GM12878 (cell line): Measurements from ENCODE around the gene GPR137B. TPM values are rescaled to one million over a fixed set of nuclear protein-coding genes. Genes with fewer than 3 reads are reported as not detected.

Source experiments
- BRCA1 ChIP-seq: IDR thresholded peaks from 2 replicates; pipeline ENCODE4 v1.6.1; 2011; ENCODE audit warnings: low read depth, low read length, improper control_type of control experiment
- CEBPB ChIP-seq, 2 experiments: fragments of 150-350 bp in 1 of 2; IDR thresholded peaks; 2 replicates each; pipeline ENCODE4 v1.6.1; 2012 to 2014; ENCODE audit warnings: low read depth in 2 of 2, low read length in 2 of 2, borderline replicate concordance in 1 of 2, inconsistent platforms in 1 of 2
- DPF2 ChIP-seq: fragments of 450-650 bp; IDR thresholded peaks from 2 replicates; pipeline ENCODE4 v1.6.1; 2017; ENCODE audit warnings: mild to moderate bottlenecking
- E2F8 ChIP-seq: fragments of 450-650 bp; IDR thresholded peaks from 2 replicates; pipeline ENCODE4 v1.6.1; 2018; ENCODE audit warnings: mild to moderate bottlenecking, low read depth, moderate library complexity; ENCODE audit not compliant: partially characterized antibody
- EP300 ChIP-seq, 2 experiments: fragments of 150-350 bp in 1 of 2; IDR thresholded peaks; 2 replicates each; pipeline ENCODE4 v1.6.1; 2011 to 2012; ENCODE audit warnings: low read depth in 2 of 2, low read length in 2 of 2, borderline replicate concordance in 1 of 2, improper control_type of control experiment in 1 of 2, inconsistent platforms in 1 of 2; ENCODE audit not compliant: control insufficient read depth in 1 of 2
- ETV6 ChIP-seq, 2 experiments: fragments of 450-650 bp in 1 of 2; IDR thresholded peaks in 1 of 2; conservative IDR thresholded peaks in 1 of 2; 2 replicates each; pipeline ENCODE4 v1.6.1; 2014; ENCODE audit warnings: antibody characterized with exemption in 1 of 2, borderline replicate concordance in 1 of 2, low read depth in 1 of 2, mild to moderate bottlenecking in 1 of 2, moderate library complexity in 1 of 2
- EZH2 ChIP-seq: IDR thresholded peaks from 2 replicates; pipeline ENCODE4 v1.6.1; 2012; ENCODE audit warnings: low read depth, mild to moderate bottlenecking, control low read depth, inconsistent platforms, low read length, borderline replicate concordance; ENCODE audit not compliant: control insufficient read depth
- FOXK2 ChIP-seq: fragments of 450-650 bp; IDR thresholded peaks from 2 replicates; pipeline ENCODE4 v1.6.1; 2017; ENCODE audit warnings: mild to moderate bottlenecking, moderate library complexity
- FOXM1 ChIP-seq: IDR thresholded peaks from 2 replicates; pipeline ENCODE4 v1.6.1; 2012; ENCODE audit warnings: low read depth, mild to moderate bottlenecking, inconsistent platforms, low read length, moderate library complexity
- JUND ChIP-seq: IDR thresholded peaks from 2 replicates; pipeline ENCODE4 v1.6.1; 2012; ENCODE audit warnings: low read depth, mild to moderate bottlenecking, low read length, improper control_type of control experiment, moderate library complexity
- MXI1 ChIP-seq: fragments of 150-350 bp; IDR thresholded peaks from 2 replicates; pipeline ENCODE4 v1.6.1; 2011; ENCODE audit warnings: low read depth, mild to moderate bottlenecking, inconsistent platforms, low read length, improper control_type of control experiment
- MYC ChIP-seq: IDR thresholded peaks from 2 replicates; pipeline ENCODE4 v1.6.1; 2011; ENCODE audit warnings: mild to moderate bottlenecking, low read length, moderate library complexity, inconsistent platforms; ENCODE audit not compliant: insufficient read depth, insufficient replicate concordance, insufficient read length, severe bottlenecking
- PAX5 ChIP-seq: IDR thresholded peaks from 2 replicates; pipeline ENCODE4 v1.6.1; 2011; ENCODE audit warnings: low read depth, low read length, borderline replicate concordance
- PKNOX1 ChIP-seq: fragments of 450-650 bp; IDR thresholded peaks from 2 replicates; pipeline ENCODE4 v1.6.1; 2016; ENCODE audit warnings: mild to moderate bottlenecking
- POU2F2 ChIP-seq: IDR thresholded peaks from 3 replicates; pipeline ENCODE4 v1.6.1; 2011; ENCODE audit warnings: low read depth, mild to moderate bottlenecking, low read length, borderline replicate concordance
- RCOR1 ChIP-seq: conservative IDR thresholded peaks from 2 replicates; pipeline ENCODE4 v1.6.1; 2012; ENCODE audit warnings: low read depth, low read length, improper control_type of control experiment
- RELA ChIP-seq: fragments of 450-650 bp; IDR thresholded peaks from 2 replicates; pipeline ENCODE4 v1.8.0; 2014; ENCODE audit warnings: borderline replicate concordance; ENCODE audit not compliant: partially characterized antibody
- SMAD5 ChIP-seq: IDR thresholded peaks from 2 replicates; pipeline ENCODE4 v1.6.1; 2016; ENCODE audit warnings: antibody characterized with exemption, low read depth
- WRNIP1 ChIP-seq: IDR thresholded peaks from 2 replicates; pipeline ENCODE4 v1.6.1; 2011; ENCODE audit warnings: low read depth, low read length, improper control_type of control experiment, borderline replicate concordance
- polyA plus RNA-seq, 11 experiments: library from polyadenylated mRNA; depleted of rRNA in 4 of 11; unstranded in 6 of 11; stranded (reverse) in 5 of 11; fragments of >200 nt; fragmentation: Nextera tagmentation in 4 of 11; fragmentation: Illumina TruSeq in 1 of 11; extraction: Ambion mirVana in 4 of 11; extraction: Trizol in 1 of 11; gene quantifications; 1 replicate in 1 of 11; 2 replicates in 10 of 11; pipeline versions ENCODE4 v1.2.1 to v1.2.3, GENCODE V29; 2011 to 2016; ENCODE audit warnings: inconsistent platforms in 2 of 11, missing spikeins in 2 of 11, low read depth in 1 of 11
- total RNA-seq, 4 experiments: library from RNA; depleted of rRNA in 3 of 4; stranded (reverse); fragments of >200 nt in 3 of 4; fragmentation: Illumina TruSeq in 1 of 4; extraction: Trizol in 1 of 4; gene quantifications; 2 replicates each; pipeline versions ENCODE4 v1.2.1 to v1.2.3, GENCODE V29; 2013 to 2021
- TF ChIP-seq, protein P1 (sequence below): IDR thresholded peaks from 2 replicates; pipeline ENCODE4 v1.6.1; 2012; ENCODE audit warnings: low read length, inconsistent platforms
- TF ChIP-seq, protein P2 (sequence below): IDR thresholded peaks from 2 replicates; pipeline ENCODE4 v1.6.1; 2012; ENCODE audit warnings: low read depth, low read length, improper control_type of control experiment
- TF ChIP-seq, protein P3 (sequence below): fragments of 450-650 bp; IDR thresholded peaks from 2 replicates; pipeline ENCODE4 v1.6.1; 2014; ENCODE audit warnings: mild to moderate bottlenecking

GPR137B gene
- total and polyA plus RNA-seq, 10 of the 15 experiments (the other 5 are each of a cell fraction or from before 2014, with no cell fraction given) = 5.4 to 20.8 (median 12.5) TPM

- 0 out of 4 replicates have a peak, but pooled peaks of 1 of the 2 experiments have one; percentile 72 for TF ChIP-seq EP300 (IDR thresholded peaks at IDR 0.05; ENCODE audit: borderline replicate concordance in 1 of 2, control insufficient read depth in 1 of 2, low read depth in 2 of 2, low read length in 2 of 2)
- peak; percentile 92 for TF ChIP-seq DPF2
- TF ChIP-seq CEBPB (IDR thresholded peaks at IDR 0.05; ENCODE audit: borderline replicate concordance in 1 of 2, low read depth in 2 of 2, low read length in 2 of 2) = no peak
- TF ChIP-seq POU2F2 = no peak; the same call in 2 of the 3 replicates
- TF ChIP-seq RELA = no peak
- peak in 1 of 2 experiments; percentile 55; a peak in 2 of 4 replicates for TF ChIP-seq ETV6 (conservative IDR thresholded peaks at IDR 0.05 in 1 of 2, IDR thresholded peaks at IDR 0.05 in 1 of 2; ENCODE audit: borderline replicate concordance in 1 of 2, low read depth in 1 of 2)
- TF ChIP-seq RCOR1 = no peak
- no peak for TF ChIP-seq BRCA1
- TF ChIP-seq EZH2 = no peak
- TF ChIP-seq, protein P1, sequence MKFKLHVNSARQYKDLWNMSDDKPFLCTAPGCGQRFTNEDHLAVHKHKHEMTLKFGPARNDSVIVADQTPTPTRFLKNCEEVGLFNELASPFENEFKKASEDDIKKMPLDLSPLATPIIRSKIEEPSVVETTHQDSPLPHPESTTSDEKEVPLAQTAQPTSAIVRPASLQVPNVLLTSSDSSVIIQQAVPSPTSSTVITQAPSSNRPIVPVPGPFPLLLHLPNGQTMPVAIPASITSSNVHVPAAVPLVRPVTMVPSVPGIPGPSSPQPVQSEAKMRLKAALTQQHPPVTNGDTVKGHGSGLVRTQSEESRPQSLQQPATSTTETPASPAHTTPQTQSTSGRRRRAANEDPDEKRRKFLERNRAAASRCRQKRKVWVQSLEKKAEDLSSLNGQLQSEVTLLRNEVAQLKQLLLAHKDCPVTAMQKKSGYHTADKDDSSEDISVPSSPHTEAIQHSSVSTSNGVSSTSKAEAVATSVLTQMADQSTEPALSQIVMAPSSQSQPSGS = no peak
- no peak for TF ChIP-seq FOXM1
- no peak for TF ChIP-seq MXI1
- TF ChIP-seq, protein P2, sequence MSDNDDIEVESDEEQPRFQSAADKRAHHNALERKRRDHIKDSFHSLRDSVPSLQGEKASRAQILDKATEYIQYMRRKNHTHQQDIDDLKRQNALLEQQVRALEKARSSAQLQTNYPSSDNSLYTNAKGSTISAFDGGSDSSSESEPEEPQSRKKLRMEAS = no peak
- no peak for TF ChIP-seq SMAD5
- TF ChIP-seq FOXK2 = no peak
- TF ChIP-seq PKNOX1 = peak; percentile 38; the same call in 1 of the 2 replicates
- TF ChIP-seq JUND = no peak; the same call in 1 of the 2 replicates
- TF ChIP-seq, protein P3, sequence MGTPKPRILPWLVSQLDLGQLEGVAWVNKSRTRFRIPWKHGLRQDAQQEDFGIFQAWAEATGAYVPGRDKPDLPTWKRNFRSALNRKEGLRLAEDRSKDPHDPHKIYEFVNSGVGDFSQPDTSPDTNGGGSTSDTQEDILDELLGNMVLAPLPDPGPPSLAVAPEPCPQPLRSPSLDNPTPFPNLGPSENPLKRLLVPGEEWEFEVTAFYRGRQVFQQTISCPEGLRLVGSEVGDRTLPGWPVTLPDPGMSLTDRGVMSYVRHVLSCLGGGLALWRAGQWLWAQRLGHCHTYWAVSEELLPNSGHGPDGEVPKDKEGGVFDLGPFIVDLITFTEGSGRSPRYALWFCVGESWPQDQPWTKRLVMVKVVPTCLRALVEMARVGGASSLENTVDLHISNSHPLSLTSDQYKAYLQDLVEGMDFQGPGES = no peak
- TF ChIP-seq WRNIP1 = no peak
- TF ChIP-seq PAX5 = 0 out of 2 replicates have a peak, but pooled peaks have one; percentile 47
- TF ChIP-seq E2F8 = no peak
- no peak for TF ChIP-seq MYC
These were observed 18.3 kb downstream of the GPR137B start (continued) for GRCh38 chr1:236160540-236161127.
